HG03196 (cell line): ENCODE results near the gene ICAM3.
"Not testable (repeated sequence)": the region's sequence is repeated elsewhere in the genome, so short reads cannot be mapped to it uniquely, and the experiment has no call there.

Experiments
- ATAC-seq: cut with Tn5 transposase; IDR thresholded peaks from one replicate; pipeline ENCODE4 v1.9.1; 2021; ENCODE audit not compliant: unreplicated experiment

Gene ICAM3

DNA sequence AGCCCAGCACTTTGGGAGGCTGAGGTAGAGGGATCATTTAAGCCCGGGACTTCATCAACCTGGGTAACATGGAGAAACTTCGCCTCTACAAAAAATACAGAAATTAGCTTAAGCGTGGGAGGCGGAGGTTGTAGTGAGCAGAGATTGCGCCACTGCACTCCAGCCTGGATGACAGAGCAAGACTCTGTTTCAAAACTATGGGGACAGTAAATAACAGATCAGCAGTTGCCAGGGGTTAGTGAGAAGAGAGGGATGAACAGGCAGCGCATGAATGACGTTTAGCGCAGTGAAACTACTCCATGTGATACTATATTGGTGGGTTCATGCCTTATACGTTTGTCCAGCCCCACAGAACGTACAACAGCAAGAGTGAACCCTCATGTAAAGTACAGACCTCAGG is 7.1 kb upstream of the ICAM3 start:
- no peak for ATAC-seq

DNA sequence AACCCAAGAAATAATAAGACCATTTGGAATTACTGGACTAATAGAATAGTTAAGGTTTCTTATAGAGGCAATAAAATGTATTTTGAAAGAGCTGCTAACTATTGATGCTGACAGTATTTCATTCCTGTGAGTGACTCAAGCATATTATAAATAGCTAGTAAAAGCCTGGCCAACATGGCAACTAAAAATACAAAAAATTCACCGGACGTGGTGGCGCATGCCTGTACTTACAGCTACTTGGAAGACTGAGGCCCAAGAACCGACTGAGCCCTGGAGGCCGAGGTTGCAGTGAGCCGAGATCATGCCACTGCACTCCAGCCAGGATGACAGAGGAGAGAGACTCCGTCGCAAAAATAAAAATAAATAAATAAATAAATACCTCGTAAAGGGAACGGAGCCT is 5.4 kb upstream of the ICAM3 start:
- no peak for ATAC-seq

DNA sequence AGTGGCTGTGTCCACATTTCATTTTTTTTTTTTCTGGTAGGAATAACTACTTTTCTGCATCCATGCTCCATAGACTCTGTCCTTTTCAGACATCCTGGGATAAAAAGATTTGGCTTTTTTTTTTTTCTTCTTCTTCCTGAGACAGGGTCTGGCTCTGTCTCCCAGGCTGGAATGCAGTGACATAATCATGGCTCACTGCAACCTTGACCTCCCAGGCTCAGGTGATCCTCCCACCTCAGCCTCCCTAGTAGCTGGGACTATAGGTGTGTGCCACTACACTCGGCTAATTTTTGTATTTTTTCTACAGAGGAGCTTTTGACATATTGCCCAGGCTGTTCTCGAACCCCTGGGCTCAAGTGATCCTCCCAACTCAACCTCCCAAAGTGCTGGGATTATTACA is 4.1 kb upstream of the ICAM3 start:
- no peak for ATAC-seq

DNA sequence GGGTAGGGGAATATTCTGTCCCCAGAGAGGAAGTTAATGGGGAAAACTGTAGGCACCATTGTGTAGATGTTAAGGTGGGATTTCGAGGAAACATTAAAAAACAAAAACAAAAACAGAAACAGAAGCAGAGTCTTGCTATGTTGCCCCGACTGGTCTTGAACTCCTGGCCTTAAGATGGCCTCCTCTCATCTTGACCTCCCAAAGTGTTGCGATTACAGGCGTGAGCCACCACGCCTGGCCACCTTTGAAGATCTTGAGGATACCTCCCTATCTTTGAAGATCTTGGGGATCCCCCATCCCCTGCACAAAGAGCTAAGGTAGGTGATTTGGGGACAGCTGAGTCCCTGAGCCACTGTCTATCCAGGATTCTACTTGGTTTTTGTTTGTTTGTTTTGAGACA is 553 bp upstream of the ICAM3 start:
- ATAC-seq = no peak

DNA sequence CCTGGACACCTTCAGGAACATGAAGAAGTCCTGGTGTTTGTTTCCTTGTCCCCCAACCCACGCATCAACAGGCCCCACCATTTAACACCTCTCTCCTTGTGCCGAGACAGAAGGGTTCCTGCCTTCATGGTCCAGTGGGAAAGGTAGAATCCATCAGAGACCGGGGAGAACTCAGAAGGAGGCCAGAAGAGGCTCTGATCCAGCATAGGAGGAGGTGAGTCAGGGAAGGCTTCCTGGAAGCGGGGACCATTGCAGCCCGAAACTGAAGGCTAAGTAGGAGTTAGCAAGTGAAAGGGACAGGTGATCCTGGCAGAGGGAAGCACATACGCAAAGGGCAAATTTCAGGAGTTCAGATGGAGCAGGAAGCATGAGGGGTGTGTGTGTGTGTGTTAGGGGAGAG is 484 bp downstream of the ICAM3 start:
- ATAC-seq = no peak

DNA sequence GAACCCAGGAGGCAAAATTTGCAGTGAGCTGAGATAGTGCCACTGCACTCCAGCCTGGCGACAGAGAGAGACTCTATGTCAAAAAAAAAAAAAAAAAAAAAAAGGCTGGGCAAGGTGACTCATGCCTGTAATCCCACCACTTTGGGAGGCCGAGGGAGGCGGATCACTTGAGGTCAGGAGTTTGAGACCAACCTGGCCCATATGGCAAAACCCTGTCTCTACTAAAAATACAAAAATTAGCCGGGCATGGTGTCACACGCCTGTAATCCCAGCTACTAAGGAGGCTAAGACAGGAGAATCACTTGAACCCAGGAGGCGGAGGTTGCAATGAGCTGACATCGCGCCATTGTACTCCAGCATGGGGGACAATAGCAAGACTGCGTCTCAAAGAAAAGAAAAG is 2.7 kb downstream of the ICAM3 start:
- ATAC-seq = not testable (repeated sequence)

DNA sequence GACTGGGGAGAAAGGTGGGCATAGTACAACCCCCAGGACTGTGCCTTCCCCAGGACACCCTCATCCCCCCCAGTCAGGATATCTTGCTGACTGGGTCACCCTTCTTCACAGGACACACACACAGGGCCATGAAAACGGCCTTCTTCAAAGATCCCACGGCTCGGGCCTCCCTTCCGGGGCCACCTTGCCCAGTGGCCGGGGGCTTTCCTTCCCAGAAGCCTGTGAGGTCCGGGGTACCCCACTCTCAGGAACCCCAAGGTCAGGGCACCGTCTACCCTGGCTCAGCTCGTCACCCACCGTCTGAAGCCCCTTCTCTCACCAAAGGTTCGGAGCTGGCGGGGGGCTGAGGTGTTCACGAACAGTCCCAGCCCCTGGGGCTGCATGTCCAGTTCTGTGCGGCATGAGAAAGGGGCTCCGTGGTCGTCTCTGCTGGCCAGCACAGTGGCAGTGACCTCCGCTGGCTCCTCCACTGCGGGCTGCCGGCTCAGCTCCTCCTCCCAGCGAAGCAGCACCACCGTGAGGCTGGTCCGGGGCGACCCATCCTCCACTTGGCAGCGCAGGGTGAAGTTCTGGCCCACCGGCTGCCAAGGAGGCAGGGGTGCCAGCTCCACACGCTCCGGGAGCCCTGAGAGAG is 4.0 kb downstream of the ICAM3 start:
- no peak for ATAC-seq

DNA sequence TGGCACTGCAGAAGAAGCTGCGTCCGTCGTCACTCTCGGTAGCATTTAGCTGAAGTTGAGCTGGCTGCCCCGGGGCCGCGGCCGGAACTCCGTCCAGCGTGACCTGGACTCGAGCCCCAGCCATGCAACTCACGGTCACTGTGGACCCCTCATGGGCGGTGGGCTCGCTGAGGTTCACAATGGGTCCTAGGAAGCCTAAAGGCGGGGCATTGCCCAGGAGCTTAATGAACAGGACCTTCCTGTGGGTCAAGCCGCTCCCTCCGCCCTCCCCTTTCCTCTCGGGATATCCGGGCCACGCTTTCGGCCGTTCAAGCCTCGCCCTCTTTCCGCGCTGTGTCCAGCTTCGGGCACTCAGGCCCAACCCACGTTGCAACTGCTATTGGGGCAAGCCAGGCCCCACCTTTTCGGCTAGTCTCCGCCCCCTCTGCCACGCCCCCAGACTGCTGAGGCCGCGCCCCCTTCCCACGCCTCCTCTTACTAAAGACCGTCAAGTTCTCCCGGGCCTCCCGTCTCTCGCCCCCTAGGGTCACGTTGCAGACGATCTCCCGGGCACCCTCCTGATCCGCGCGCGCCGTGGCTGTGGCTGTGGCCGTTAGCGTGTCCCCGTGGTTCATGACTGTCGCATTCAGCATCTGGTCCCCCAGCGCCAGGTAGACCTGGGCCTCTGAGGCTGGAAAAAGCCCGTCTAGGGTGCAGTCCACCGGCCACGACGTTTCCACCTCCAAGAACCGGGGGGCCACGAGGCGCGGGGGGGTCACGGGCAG is 4.7 kb downstream of the ICAM3 start:
- ATAC-seq = no peak

DNA sequence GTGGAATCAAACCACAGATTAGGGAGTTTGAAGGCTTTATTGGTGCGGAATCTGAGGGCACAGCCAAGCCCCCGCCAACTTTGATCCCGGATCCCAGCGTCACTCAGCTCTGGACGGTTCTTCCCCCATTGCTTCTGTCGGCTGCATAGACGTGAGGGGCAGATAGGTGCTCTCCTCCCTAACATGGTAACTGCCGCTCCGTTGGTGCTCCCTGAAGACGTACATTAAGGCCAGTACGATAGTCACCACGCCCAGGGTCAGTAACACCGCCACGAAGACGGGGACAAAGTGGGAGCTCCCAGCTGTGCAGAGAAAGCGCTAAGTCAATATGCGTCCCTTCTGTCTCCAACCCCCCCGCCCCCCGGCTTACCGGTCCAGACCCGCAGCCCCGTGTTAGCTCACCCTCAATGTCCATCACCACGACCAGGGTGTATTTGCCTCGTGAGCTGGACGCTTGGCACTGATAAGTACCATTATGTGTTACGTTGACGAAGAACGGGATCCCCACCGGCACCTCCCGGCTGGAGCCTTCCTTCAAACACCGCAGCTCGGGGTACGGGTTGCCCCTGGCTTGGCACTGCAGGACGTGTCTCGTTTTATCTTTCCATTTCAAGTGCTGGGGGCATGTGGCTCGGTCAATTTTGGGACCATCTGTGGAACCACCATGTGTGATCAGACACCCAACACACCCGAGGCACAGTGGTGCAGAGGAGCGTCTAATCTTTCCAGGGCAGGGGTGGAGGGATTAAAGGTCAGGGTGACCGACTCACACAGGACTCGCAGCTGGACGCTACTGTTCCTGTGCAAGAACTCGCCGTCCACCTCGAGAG is 5.5 kb downstream of the ICAM3 start:
- no peak for ATAC-seq

DNA sequence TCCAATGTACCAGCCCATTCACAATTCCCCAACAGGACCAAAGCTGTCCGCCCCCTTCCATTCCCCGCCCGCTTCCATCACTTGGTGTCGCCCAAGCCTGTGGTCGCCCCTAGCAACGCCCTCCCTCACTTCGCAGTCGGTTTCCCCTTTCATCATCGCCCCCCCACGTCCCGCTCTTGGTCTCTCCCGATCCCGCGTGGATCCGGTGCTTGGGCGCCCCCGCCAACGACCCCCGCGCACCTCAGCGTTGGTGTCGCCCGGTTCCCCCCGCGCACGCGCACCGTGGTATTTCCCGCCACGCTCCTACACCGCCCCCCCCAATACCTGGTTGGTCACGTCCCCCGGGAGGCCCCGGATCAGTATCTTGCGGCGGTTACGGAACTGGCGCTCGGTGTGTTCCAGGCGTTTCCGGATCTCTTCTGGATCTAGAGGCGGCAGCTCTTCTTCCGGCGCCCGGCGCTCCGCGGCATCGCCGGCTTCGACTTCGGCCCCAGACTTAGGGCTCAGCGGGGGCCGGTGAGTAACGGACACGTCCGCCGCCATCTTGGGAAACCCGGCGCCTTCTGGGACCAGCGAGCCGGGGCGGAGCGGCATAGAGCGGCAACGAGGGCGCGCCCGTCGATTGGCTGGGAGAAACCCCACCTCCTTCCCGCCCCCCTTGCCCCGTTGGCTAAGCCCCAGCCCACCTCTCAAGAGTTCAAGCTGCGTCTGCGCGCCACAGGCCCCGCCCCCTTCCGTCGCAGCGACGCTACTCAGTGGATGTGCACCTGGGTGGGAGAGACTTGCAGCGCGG is 6.3 kb downstream of the ICAM3 start, which contains the start of gene RAVER1:
Gene RAVER1 (minus strand): TSS at position 565 of the 793 bp plus-strand sequence. CDS start 22 bp downstream, at position 543.
- ATAC-seq = peak; percentile 83

DNA sequence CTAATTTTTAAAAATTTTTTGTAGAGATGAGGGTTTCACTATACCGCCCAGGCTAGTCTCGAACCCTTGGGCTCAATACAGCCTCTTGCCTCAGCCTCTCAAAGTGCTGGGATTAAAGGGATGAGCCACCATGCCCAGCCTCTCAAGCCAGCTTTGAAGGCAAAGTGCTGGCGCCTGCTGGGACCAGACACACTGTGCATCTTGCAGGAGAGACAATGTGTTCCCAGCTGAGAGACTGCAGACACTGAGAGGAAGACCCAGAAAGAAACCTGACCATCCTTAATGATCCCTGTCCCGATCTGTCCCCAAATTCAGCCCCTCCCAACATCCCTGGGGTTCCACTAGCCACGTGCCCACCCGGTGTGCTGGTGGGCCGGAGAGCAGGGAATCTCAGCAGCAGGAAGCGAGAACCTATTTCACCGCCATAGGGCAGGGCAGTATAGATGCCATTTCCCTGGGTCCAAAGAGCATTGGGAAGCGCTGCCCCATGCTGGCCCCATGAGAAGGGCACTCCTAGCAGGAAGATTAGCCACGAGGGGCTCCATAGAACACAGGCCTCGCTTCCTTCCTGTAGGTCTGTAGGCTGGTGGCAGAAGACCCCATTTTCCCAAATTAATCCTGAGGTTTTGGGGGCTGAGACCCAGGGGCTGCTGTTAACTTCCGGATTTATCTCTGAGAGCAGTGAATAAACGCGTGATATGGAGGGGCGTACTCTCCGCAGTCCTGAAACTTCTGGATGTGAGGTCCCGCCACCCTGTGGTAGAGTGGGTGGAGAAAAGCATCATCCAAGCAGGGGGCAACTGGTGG is 7.1 kb downstream of the ICAM3 start:
- no peak for ATAC-seq

DNA sequence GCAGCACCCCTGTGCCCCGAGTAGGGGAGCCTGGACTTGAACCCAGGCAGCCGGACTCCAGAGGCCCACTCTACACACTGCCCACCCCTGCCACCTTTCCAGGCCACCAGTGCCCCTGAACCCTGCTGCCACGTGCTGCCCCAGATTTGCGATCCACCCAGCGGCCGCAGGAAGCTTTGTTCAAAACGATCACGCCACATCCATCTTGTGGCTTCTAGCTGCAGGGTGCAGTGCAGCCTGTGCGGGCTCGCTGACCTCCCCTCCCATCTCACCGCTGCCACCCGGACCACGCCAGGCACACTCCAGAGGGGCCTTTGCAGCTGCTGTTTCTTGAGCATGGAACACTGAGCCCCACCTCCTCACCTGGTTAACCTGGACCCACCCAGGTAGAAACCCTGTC is 9.9 kb downstream of the ICAM3 start:
- no peak for ATAC-seq

DNA sequence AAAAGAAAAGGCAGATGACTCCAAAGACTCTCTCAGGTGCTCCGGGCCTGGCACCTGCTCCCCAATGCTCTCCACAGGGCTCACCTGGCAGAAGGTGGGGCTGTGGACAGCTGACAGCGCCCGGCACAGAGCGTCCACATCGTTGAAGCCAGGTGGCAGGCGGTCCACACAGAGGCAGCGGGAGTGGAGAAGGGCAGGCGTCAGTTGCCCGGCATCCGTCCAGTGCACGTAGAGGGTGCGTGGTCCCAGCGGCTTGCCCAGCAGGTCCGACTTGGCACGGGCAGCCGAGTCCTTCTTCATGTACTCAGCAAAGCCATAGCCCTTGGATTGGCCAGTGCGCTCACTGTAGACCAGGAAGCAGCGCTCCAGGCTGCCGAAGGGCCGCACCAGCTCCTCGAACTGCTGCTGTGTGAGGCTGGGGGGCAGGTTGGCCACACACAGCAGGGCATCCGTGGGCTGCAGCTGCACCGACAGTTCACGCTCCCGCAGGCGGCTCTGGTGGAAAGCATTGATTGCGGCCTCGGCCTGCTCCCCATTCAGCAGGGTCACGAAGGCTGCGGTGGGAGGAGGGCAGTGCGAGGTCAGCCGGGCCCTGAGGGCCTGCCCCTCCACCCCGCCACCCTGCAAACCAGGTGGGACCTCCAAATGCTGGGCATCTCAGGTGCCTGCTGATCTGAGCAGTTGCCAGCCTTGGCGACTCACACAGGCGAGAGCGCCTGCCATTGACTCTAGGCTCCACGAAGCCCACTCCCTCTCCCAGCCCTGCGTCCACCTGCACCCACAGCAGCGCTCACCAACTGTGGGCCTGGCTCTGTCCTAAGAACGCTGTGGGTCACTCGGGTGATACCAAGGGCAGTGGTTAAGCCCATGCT is 10.6 kb downstream of the ICAM3 start:
- ATAC-seq = no peak

DNA sequence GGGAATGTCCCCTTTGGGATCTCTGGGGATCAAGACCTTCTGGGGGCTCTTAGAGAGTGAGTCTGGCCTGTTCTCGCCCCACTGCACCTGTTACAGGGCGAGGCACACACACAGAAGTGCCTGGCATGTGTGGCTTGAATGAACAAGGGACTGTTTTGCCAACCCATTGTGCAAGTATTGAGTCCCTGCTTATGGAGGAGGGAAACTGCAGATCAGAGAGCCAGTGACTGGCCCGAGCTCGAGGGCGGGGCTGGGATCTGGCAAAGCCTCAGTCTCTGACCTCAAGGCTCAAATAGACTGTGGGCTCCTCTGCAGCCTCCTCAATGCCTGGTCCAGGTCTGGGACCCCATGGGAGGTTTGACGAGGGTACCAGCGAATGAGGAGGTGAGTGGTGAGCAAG is 11.6 kb downstream of the ICAM3 start:
- no peak for ATAC-seq

DNA sequence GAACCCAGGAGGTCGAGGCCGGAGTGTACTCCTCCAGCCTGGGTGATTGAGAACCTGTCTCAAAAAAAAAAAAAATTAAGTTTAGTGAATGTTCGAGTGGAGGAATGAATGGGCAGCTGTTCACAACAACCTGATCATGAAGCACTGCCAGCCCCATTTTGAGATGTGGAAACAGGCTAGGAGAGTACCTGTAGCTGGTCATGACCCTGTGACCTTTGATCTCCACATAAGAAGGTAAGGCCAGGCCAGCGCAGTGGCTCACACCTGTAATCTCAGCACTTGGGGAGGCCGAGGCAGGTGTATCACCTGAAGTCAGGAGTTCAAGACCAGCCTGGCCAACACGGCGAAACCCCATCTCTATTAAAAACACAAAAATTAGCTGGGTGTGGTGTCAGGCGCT is 13.7 kb downstream of the ICAM3 start:
- ATAC-seq = no peak

DNA sequence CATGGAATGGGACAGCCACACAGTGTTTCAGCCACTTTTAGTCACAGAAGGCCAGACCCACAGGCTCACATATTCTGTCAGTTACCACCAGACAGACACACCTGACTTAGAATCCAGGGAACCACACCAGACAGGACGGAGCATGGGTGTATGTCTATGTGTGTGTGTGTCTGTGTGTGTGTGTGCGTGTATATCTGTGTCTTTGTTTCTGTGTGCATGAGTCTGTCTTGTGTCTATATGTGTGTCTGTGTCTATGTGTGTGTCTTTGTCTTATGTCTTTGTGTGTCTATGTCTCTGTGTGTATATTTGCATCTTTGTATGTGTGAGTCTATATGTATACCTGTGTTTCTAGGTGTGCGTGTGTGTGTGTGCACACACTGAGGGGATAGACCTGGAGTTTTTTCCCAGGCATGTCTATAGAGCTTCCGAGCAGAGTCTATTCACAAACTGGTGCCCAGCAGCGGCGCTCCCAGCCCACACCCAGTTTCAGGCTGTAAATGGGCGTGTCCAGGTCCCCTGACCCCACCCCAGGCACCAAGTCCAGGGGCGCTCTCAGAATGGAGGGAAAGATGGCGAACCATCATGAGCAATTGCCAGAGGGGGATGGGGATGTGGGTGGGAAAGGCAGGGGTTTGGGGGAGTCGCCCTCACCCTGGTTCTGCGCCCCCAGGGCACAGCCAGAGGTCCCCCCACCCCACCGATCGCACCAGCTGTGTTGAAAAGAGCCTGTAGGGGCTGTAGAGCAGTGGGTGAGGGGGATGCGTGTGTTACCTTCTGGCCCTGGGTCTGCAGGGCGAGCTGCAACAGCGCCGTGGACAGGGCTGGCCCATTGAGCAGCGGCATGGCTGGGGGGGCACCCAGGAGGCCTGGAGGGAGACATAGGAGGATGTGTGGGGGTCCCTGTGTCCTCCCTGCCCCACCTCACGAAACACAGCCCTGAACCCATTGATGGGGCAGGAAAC is 17.3 kb downstream of the ICAM3 start:
- ATAC-seq = no peak

DNA sequence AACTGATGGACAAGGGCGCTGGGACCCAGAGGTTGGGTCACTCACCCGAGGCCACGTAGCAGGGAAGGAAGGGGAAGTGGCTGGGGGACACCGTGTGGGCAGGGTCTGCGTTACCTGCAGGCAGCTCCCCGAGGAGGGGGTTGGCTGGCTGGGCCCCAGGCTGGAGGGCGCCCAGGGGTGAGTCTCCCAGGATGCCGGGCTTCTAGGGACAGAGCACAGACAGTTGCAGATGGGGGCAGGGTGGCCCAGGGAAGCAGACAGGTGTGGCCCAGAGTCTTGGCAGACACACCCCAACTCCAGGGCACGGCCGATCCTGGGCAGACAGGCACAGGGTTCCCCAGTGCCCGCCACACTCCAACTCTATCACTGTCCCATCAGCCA is 18.0 kb downstream of the ICAM3 start:
- ATAC-seq = no peak
